ENCODE measurements around the gene RIBC1.
A peak's percentile ranks its signal among the peaks of the same experiment; 100 is the strongest.

The RIBC1 gene

GRCh38 chrX:53422861-53423306 is at the start of gene RIBC1:
RIBC1 (plus strand) TSS chrX:53422873; CDS start chrX:53426277, 3,404 bp downstream.
- Histone ChIP-seq H3K4me1 (peaks cover 12 to 22% (median 17%) of the 10 kb centered on the region in 10 experiments), H3K9me3 (replicated peaks in 1 of 11) (peaks cover 0 to 8% (median 0%) of the 10 kb centered on the region in 11 experiments; a peak in 5 of 22 replicates), H3K27me3 (peaks cover 23 to 93% (median 70%) of the 10 kb centered on the region in 11 experiments), H4K20me1 (peaks cover 13 to 49% (median 41%) of the 10 kb centered on the region in 11 experiments; a peak in 21 of 22 replicates), H3K27ac (peak within 1 kb of the TSS; percentile 88 to 97 (median 95)), H3K4me2 (peak within 1 kb of the TSS; percentile 69 to 86 (median 80)), H3K4me3 (peak within 1 kb of the TSS; percentile 55 to 78 (median 70)), H3K36me3 (peaks cover 0 to 12% (median 5%) of the 10 kb centered on the region in 11 experiments; a peak in 5 of 22 replicates), H3K9ac (peak within 1 kb of the TSS; percentile 87 to 97 (median 95))
- TF ChIP-seq Cebpa-rat (IDR thresholded peaks at IDR 0.05): no peak

- Histone ChIP-seq H3K4me2 (peak overlapping the region in 3 of 11 experiments; percentile 24 to 34 (median 26); a peak in 2 of 22 replicates), H3K9ac (no peak overlapping the region), H3K27me3 (peaks cover 56 to 96% (median 91%) of the 10 kb centered on the region in 11 experiments), H3K4me1 (peaks cover 0 to 39% (median 19%) of the 10 kb centered on the region in 10 experiments; a peak in 16 of 20 replicates), H3K9me3 (replicated peaks in 1 of 11) (peaks cover 16 to 51% (median 24%) of the 10 kb centered on the region in 11 experiments), H3K36me3 (peaks cover 0 to 28% (median 13%) of the 10 kb centered on the region in 11 experiments; a peak in 15 of 22 replicates), H3K4me3 (no peak overlapping the region), H4K20me1 (peaks cover 0 to 8% (median 0%) of the 10 kb centered on the region in 11 experiments; a peak in 2 of 22 replicates), H3K27ac (0 out of 22 replicates have a peak overlapping the region, but pooled peaks of 2 of the 11 experiments have one; percentile 4 to 57)
- TF ChIP-seq Cebpa-rat (IDR thresholded peaks at IDR 0.05): no peak
Measured at GRCh38 chrX:53373307-53373706, 49.4 kb upstream of the RIBC1 start.

GRCh38 chrX:53374222-53374820 is 48.4 kb upstream of the RIBC1 start:
- peak in 3 of 11 experiments; percentile 7 to 45 (median 13); a peak in 2 of 22 replicates for TF ChIP-seq Cebpa-rat (IDR thresholded peaks at IDR 0.05)
- Histone ChIP-seq H4K20me1 (peaks cover 0 to 8% (median 0%) of the 10 kb centered on the region in 11 experiments; a peak in 4 of 22 replicates), H3K36me3 (peaks cover 9 to 38% (median 22%) of the 10 kb centered on the region in 11 experiments; a peak in 20 of 22 replicates), H3K9ac (peak overlapping the region in 2 of 11 experiments; percentile 12 to 46; a peak in 3 of 22 replicates), H3K9me3 (replicated peaks in 1 of 11) (peaks cover 14 to 44% (median 19%) of the 10 kb centered on the region in 11 experiments; a peak in 21 of 22 replicates), H3K27me3 (peaks cover 64 to 99% (median 95%) of the 10 kb centered on the region in 11 experiments), H3K4me1 (peaks cover 0 to 39% (median 19%) of the 10 kb centered on the region in 10 experiments; a peak in 16 of 20 replicates), H3K4me3 (no peak overlapping the region), H3K27ac (peak overlapping the region in 6 of 11 experiments; percentile 7 to 70 (median 53); a peak in 9 of 22 replicates), H3K4me2 (peak overlapping the region in 5 of 11 experiments; percentile 12 to 34 (median 26); a peak in 9 of 22 replicates)

- peak overlapping the region in 4 of 11 experiments; percentile 26 to 33 (median 31); a peak in 8 of 22 replicates for H3K4me2 ChIP-seq
- no peak overlapping the region for H3K9ac ChIP-seq
- H3K4me1 ChIP-seq: peaks cover 0 to 39% (median 19%) of the 10 kb centered on the region in 10 experiments; a peak in 16 of 20 replicates
- TF ChIP-seq Cebpa-rat (IDR thresholded peaks at IDR 0.05): no peak
- H3K27ac ChIP-seq: peak overlapping the region in 4 of 11 experiments; percentile 22 to 66 (median 52); a peak in 8 of 22 replicates
- H3K36me3 ChIP-seq: peaks cover 15 to 44% (median 28%) of the 10 kb centered on the region in 11 experiments; a peak in 21 of 22 replicates
- peaks cover 63 to 99% (median 95%) of the 10 kb centered on the region in 11 experiments for H3K27me3 ChIP-seq
- H3K9me3 ChIP-seq (replicated peaks in 1 of 11): peaks cover 9 to 38% (median 14%) of the 10 kb centered on the region in 11 experiments; a peak in 21 of 22 replicates
- no peak overlapping the region for H3K4me3 ChIP-seq
- H4K20me1 ChIP-seq: peaks cover 0 to 8% (median 0%) of the 10 kb centered on the region in 11 experiments; a peak in 4 of 22 replicates
Measured at GRCh38 chrX:53374923-53375322, 47.8 kb upstream of the RIBC1 start.

- Histone ChIP-seq H3K27me3 (peaks cover 62 to 99% (median 96%) of the 10 kb centered on the region in 11 experiments), H3K9ac (no peak overlapping the region), H3K27ac (no peak overlapping the region), H3K36me3 (peaks cover 32 to 64% (median 47%) of the 10 kb centered on the region in 11 experiments), H3K4me2 (no peak overlapping the region), H3K4me1 (peaks cover 0 to 30% (median 13%) of the 10 kb centered on the region in 10 experiments; a peak in 16 of 20 replicates), H3K4me3 (no peak overlapping the region), H3K9me3 (replicated peaks in 1 of 11) (peaks cover 0 to 26% (median 0%) of the 10 kb centered on the region in 11 experiments; a peak in 7 of 22 replicates), H4K20me1 (peaks cover 0 to 21% (median under 1%) of the 10 kb centered on the region in 11 experiments; a peak in 8 of 22 replicates)
- TF ChIP-seq Cebpa-rat (IDR thresholded peaks at IDR 0.05): no peak
Measured at GRCh38 chrX:53376888-53377287, 45.8 kb upstream of the RIBC1 start.

GRCh38 chrX:53377464-53377863 is 45.2 kb upstream of the RIBC1 start:
- Histone ChIP-seq H3K4me1 (peaks cover 0 to 24% (median 8%) of the 10 kb centered on the region in 10 experiments; a peak in 10 of 20 replicates), H4K20me1 (peaks cover 0 to 26% (median 4%) of the 10 kb centered on the region in 11 experiments; a peak in 9 of 22 replicates), H3K27me3 (peaks cover 65 to 99% (median 96%) of the 10 kb centered on the region in 11 experiments), H3K9ac (no peak overlapping the region), H3K4me3 (no peak overlapping the region), H3K9me3 (replicated peaks in 1 of 11) (peaks cover 0 to 26% (median 0%) of the 10 kb centered on the region in 11 experiments; a peak in 6 of 22 replicates), H3K4me2 (no peak overlapping the region), H3K27ac (no peak overlapping the region), H3K36me3 (peaks cover 38 to 69% (median 52%) of the 10 kb centered on the region in 11 experiments)
- TF ChIP-seq Cebpa-rat (IDR thresholded peaks at IDR 0.05): no peak

GRCh38 chrX:53379008-53379710 is 43.5 kb upstream of the RIBC1 start:
- peaks cover 0 to 13% (median 5%) of the 10 kb centered on the region in 10 experiments; a peak in 10 of 20 replicates for H3K4me1 ChIP-seq
- H3K36me3 ChIP-seq: peaks cover 50 to 86% (median 68%) of the 10 kb centered on the region in 11 experiments
- H3K27ac ChIP-seq: no peak overlapping the region
- peaks cover 0 to 35% (median 6%) of the 10 kb centered on the region in 11 experiments; a peak in 10 of 22 replicates for H4K20me1 ChIP-seq
- H3K27me3 ChIP-seq: peaks cover 79 to 100% (median 99%) of the 10 kb centered on the region in 11 experiments
- no peak for TF ChIP-seq Cebpa-rat (IDR thresholded peaks at IDR 0.05)
- H3K9ac ChIP-seq: no peak overlapping the region
- no peak overlapping the region for H3K4me2 ChIP-seq
- H3K4me3 ChIP-seq: no peak overlapping the region
- H3K9me3 ChIP-seq (replicated peaks in 1 of 11): peaks cover 0 to 16% (median 0%) of the 10 kb centered on the region in 11 experiments; a peak in 6 of 22 replicates

- Histone ChIP-seq H3K9ac (no peak overlapping the region), H3K9me3 (replicated peaks in 1 of 11) (peaks cover 0 to 13% (median 0%) of the 10 kb centered on the region in 11 experiments; a peak in 6 of 22 replicates), H3K4me1 (peaks cover 0 to 7% (median 2%) of the 10 kb centered on the region in 10 experiments; a peak in 10 of 20 replicates), H3K4me2 (no peak overlapping the region), H4K20me1 (peaks cover 0 to 35% (median 6%) of the 10 kb centered on the region in 11 experiments; a peak in 10 of 22 replicates), H3K4me3 (no peak overlapping the region), H3K36me3 (peaks cover 56 to 92% (median 73%) of the 10 kb centered on the region in 11 experiments), H3K27me3 (peaks cover 85 to 100% (median 99%) of the 10 kb centered on the region in 11 experiments), H3K27ac (no peak overlapping the region)
- TF ChIP-seq Cebpa-rat (IDR thresholded peaks at IDR 0.05): no peak
Measured at GRCh38 chrX:53379747-53380146, 42.9 kb upstream of the RIBC1 start.

Measured in BLaER1 treated with 17β-estradiol and CSF1 and Interleukin-3, amounts not matched to agents 10 nM and 100 nM (cell line).